CD4-positive, alpha-beta T cell (primary cell): Measurements from ENCODE around the gene MAD2L2. TPM values are rescaled to one million over a fixed set of nuclear protein-coding genes. Genes with fewer than 3 reads are reported as not detected.

Experiments used
- ATAC-seq: fragments of 200-7000 bp; cut with Tn5 transposase; one replicate; pipeline ENCODE4 v1.10.0; 2022; ENCODE audit warnings: mild to moderate bottlenecking; ENCODE audit not compliant: poor library complexity
- CTCF ChIA-PET: fragments of 350-600 bp; sonication (Branson Sonifier 250); formaldehyde crosslinking; loops from one replicate; lab custom pipeline; 2021; ENCODE audit warnings: antibody characterized with exemption, inconsistent platforms; lab: Charles Lee
- POLR2A ChIA-PET: fragments of 350-600 bp; sonication (Branson Sonifier 250); formaldehyde crosslinking; loops from one replicate; lab custom pipeline; 2021; ENCODE audit warnings: antibody characterized with exemption, inconsistent platforms; lab: Charles Lee
- DNase-seq, 14 experiments: peaks; one replicate each; pipeline ENCODE4 v3.0.0-alpha.2; 2013 to 2020; ENCODE audit warnings: mixed read lengths in 2 of 14
- H3K27ac ChIP-seq, 2 donors: one replicate each; pipeline versions ENCODE4 v1.5.1 to v1.7.0; 2013; ENCODE audit warnings: low read length in 2 of 2, low read depth in 1 of 2, mild to moderate bottlenecking in 1 of 2
- H3K27me3 ChIP-seq, 2 experiments: 1 replicate in 1 of 2; 2 replicates in 1 of 2; pipeline versions ENCODE4 v1.6.1 to v1.7.0; 2013; ENCODE audit warnings: low read length in 2 of 2, control low read depth in 1 of 2, mild to moderate bottlenecking in 1 of 2, moderate library complexity in 1 of 2; ENCODE audit not compliant: insufficient read depth in 2 of 2, control insufficient read depth in 1 of 2
- H3K36me3 ChIP-seq: one replicate; pipeline ENCODE4 v1.6.1; 2013; ENCODE audit warnings: low read length, control low read depth; ENCODE audit not compliant: insufficient read depth
- H3K4me1 ChIP-seq: one replicate; pipeline ENCODE4 v1.6.1; 2013; ENCODE audit warnings: low read length, control low read depth; ENCODE audit not compliant: insufficient read depth
- H3K4me3 ChIP-seq: one replicate; pipeline ENCODE4 v1.5.1; 2013; ENCODE audit warnings: mild to moderate bottlenecking, low read length, moderate library complexity
- H3K9me3 ChIP-seq, 2 experiments: 1 replicate in 1 of 2; 2 replicates in 1 of 2; pipeline versions ENCODE4 v1.6.1 to v1.7.0; 2013; ENCODE audit warnings: low read length in 2 of 2, mild to moderate bottlenecking in 2 of 2, control low read depth in 1 of 2, moderate library complexity in 1 of 2; ENCODE audit not compliant: control insufficient read depth in 1 of 2, insufficient read depth in 1 of 2
- H3K27ac Mint-ChIP-seq: one replicate; pipeline ENCODE4 v1.8.0; 2020; ENCODE audit warnings: mixed read lengths
- H3K27me3 Mint-ChIP-seq: one replicate; pipeline ENCODE4 v1.8.0; 2021; ENCODE audit warnings: mixed read lengths
- H3K36me3 Mint-ChIP-seq: one replicate; pipeline ENCODE4 v1.8.0; 2021; ENCODE audit warnings: low read depth, mixed read lengths
- H3K4me1 Mint-ChIP-seq: one replicate; pipeline ENCODE4 v1.8.0; 2021; ENCODE audit warnings: low read depth, mixed read lengths
- H3K4me3 Mint-ChIP-seq: one replicate; pipeline ENCODE4 v1.8.0; 2020; ENCODE audit warnings: mild to moderate bottlenecking, mixed read lengths
- H3K9me3 Mint-ChIP-seq: one replicate; pipeline ENCODE4 v1.8.0; 2020; ENCODE audit warnings: mixed read lengths
- CTCF ChIP-seq: fragments of 200-600 bp; IDR thresholded peaks from one replicate; pipeline ENCODE4 v1.8.0; 2022; ENCODE audit warnings: antibody characterized with exemption, mild to moderate bottlenecking
- intact Hi-C, 2 experiments: fragments of 100-400 bp; cut with DNase I in 1 of 2; cut with micrococcal nuclease in 1 of 2; formaldehyde crosslinking; loops; one replicate each; pipeline versions ENCODE4 v1.15.1 to v1.9.0; 2023 to 2025; cut with DNase I, micrococcal nuclease
- total RNA-seq, 174 experiments: library from RNA in 2 of 174; stranded (reverse) in 2 of 174; gene quantifications; one replicate each; pipeline ENCODE4 v1.2.3 and lab custom pipeline; 2021 to 2026

Gene MAD2L2
- total RNA-seq, 2 experiments from 2014 or later = 24.6 to 28.3 TPM

- Histone ChIP-seq H3K9me3 (no peaks in the 10 kb centered on the region), H3K36me3 (no peaks in the 10 kb centered on the region), H3K4me3 (peak overlapping the region; percentile 34), H3K27ac (no peak overlapping the region), H3K27me3 (no peaks in the 10 kb centered on the region), H3K4me1 (peaks cover 56% of the 10 kb centered on the region)
- ATAC-seq (no peak), DNase-seq (peak in 2 of 14 experiments; percentile 10 to 31)
- peak overlapping the region; percentile 81 for H3K27ac Mint-ChIP-seq
- no peaks in the 10 kb centered on the region for H3K9me3 Mint-ChIP-seq
- CTCF ChIA-PET = interaction anchor here (0.9 to 2.0 kb wide), 3 partner anchors 10 to 87 kb away, joined by 3 to 7 read pairs (median 4); no protein-coding TSS in a partner anchor
- intact Hi-C loops = loop anchor here in 1 of 2 experiments (5.0 kb wide), 2 partner anchors 47 to 627 kb away; partner anchors contain the start of gene MAD2L2
- H3K36me3 Mint-ChIP-seq = no peaks in the 10 kb centered on the region
- no peaks in the 10 kb centered on the region for H3K27me3 Mint-ChIP-seq
- peaks cover 52% of the 10 kb centered on the region for H3K4me1 Mint-ChIP-seq
- POLR2A ChIA-PET = interaction anchor here (0.7 to 2.4 kb wide), 10 partner anchors 9 to 178 kb away, joined by 3 to 30 read pairs (median 6); partner anchors contain the start of genes CLCN6, FBXO6 and MTHFR
- no peak for TF ChIP-seq CTCF
- H3K4me3 Mint-ChIP-seq = peak overlapping the region; percentile 92
Measured at GRCh38 chr1:11729498-11730428, 48.8 kb upstream of the MAD2L2 start.

- Mint-ChIP-seq H3K4me3 (no peak overlapping the region), H3K27me3 (no peaks in the 10 kb centered on the region), H3K27ac (no peak overlapping the region), H3K4me1 (peaks cover 52% of the 10 kb centered on the region), H3K36me3 (no peaks in the 10 kb centered on the region), H3K9me3 (no peaks in the 10 kb centered on the region)
- ChIA-PET POLR2A (interaction anchor here (2.4 kb wide), 1 partner anchor 65 kb away, joined by 9 read pairs; the partner anchor contains the start of gene FBXO6), CTCF (no interaction called here)
- Histone ChIP-seq H3K4me1 (peaks cover 56% of the 10 kb centered on the region), H3K9me3 (no peaks in the 10 kb centered on the region), H3K4me3 (no peak overlapping the region), H3K36me3 (no peaks in the 10 kb centered on the region), H3K27ac (no peak overlapping the region), H3K27me3 (no peaks in the 10 kb centered on the region)
- intact Hi-C loops = no loop called here
- ATAC-seq (no peak), DNase-seq (no peak)
- no peak for TF ChIP-seq CTCF
Measured at GRCh38 chr1:11729155-11729497, 48.2 kb upstream of the MAD2L2 start.

- no peak for TF ChIP-seq CTCF
- Mint-ChIP-seq H3K9me3 (no peaks in the 10 kb centered on the region), H3K27me3 (no peaks in the 10 kb centered on the region), H3K36me3 (no peaks in the 10 kb centered on the region), H3K4me1 (peaks cover 51% of the 10 kb centered on the region), H3K27ac (no peak overlapping the region), H3K4me3 (peak overlapping the region; percentile 60)
- H3K27ac ChIP-seq = no peak overlapping the region
- no peak overlapping the region for H3K4me3 ChIP-seq
- no peaks in the 10 kb centered on the region for H3K9me3 ChIP-seq
- no peaks in the 10 kb centered on the region for H3K27me3 ChIP-seq
- H3K4me1 ChIP-seq = peaks cover 56% of the 10 kb centered on the region
- no peak for ATAC-seq
- no peak for DNase-seq
- no peaks in the 10 kb centered on the region for H3K36me3 ChIP-seq
- intact Hi-C loops = no loop called here
- ChIA-PET POLR2A (interaction anchor here (2.4 kb wide), 1 partner anchor 64 kb away, joined by 9 read pairs; the partner anchor contains the start of gene FBXO6), CTCF (no interaction called here)
Measured at GRCh38 chr1:11728126-11728806, 47.3 kb upstream of the MAD2L2 start.
